Mesendoderm (in vitro differentiated cells): ENCODE measurements around the gene MAPKBP1.

Experiments used
- DNase-seq: peaks from one replicate; pipeline ENCODE4 v3.0.0; 2013
- H2AK5ac ChIP-seq: 2 replicates; pipeline ENCODE4 v1.6.1; 2013; ENCODE audit warnings: low read length, inconsistent platforms
- H2BK120ac ChIP-seq: 2 replicates; pipeline ENCODE4 v1.6.1; 2013; ENCODE audit warnings: low read depth, mild to moderate bottlenecking, low read length, moderate library complexity, mixed read lengths
- H2BK15ac ChIP-seq: replicated peaks from 2 replicates; pipeline ENCODE4 v1.6.1; 2013; ENCODE audit warnings: low read depth, mild to moderate bottlenecking, moderate library complexity
- H2BK5ac ChIP-seq: 2 replicates; pipeline ENCODE4 v1.6.1; 2013; ENCODE audit warnings: low read length, inconsistent platforms
- H3K18ac ChIP-seq: 2 replicates; pipeline ENCODE4 v1.6.1; 2013; ENCODE audit warnings: mild to moderate bottlenecking, low read length, mixed read lengths
- H3K23ac ChIP-seq: one replicate; pipeline ENCODE4 v1.6.1; 2013; ENCODE audit warnings: low read length
- H3K27ac ChIP-seq: 2 replicates; pipeline ENCODE4 v1.5.1; 2013; ENCODE audit warnings: low read depth, mild to moderate bottlenecking, inconsistent platforms, low read length, moderate library complexity
- H3K27me3 ChIP-seq: 2 replicates; pipeline ENCODE4 v1.6.1; 2013; ENCODE audit warnings: low read length, control low read depth, mild to moderate bottlenecking, inconsistent platforms; ENCODE audit not compliant: insufficient read depth, poor library complexity
- H3K36me3 ChIP-seq: 2 replicates; pipeline ENCODE4 v1.6.1; 2013; ENCODE audit warnings: low read length, inconsistent platforms; ENCODE audit not compliant: control insufficient read depth, insufficient read depth
- H3K4ac ChIP-seq: one replicate; pipeline ENCODE4 v1.6.1; 2013; ENCODE audit warnings: low read depth, mild to moderate bottlenecking, low read length, moderate library complexity
- H3K4me1 ChIP-seq: 2 replicates; pipeline ENCODE4 v1.6.1; 2013; ENCODE audit warnings: low read depth, low read length, inconsistent platforms; ENCODE audit not compliant: control insufficient read depth
- H3K4me2 ChIP-seq: 2 replicates; pipeline ENCODE4 v1.6.1; 2013; ENCODE audit warnings: low read length
- H3K4me3 ChIP-seq: 2 replicates; pipeline ENCODE4 v1.5.1; 2013; ENCODE audit warnings: mild to moderate bottlenecking, low read length
- H3K56ac ChIP-seq: one replicate; pipeline ENCODE4 v1.6.1; 2013; ENCODE audit warnings: low read length
- H3K79me1 ChIP-seq: 2 replicates; pipeline ENCODE4 v1.6.1; 2013; ENCODE audit warnings: low read length, inconsistent platforms
- H3K79me2 ChIP-seq: 2 replicates; pipeline ENCODE4 v1.6.1; 2013; ENCODE audit warnings: mild to moderate bottlenecking, low read length; ENCODE audit not compliant: control insufficient read depth, insufficient read depth
- H3K9ac ChIP-seq: 2 replicates; pipeline ENCODE4 v1.6.1; 2013; ENCODE audit warnings: low read length, inconsistent platforms
- H4K5ac ChIP-seq: one replicate; pipeline ENCODE4 v1.6.1; 2013; ENCODE audit warnings: low read length
- H4K8ac ChIP-seq: one replicate; pipeline ENCODE4 v1.6.1; 2013; ENCODE audit warnings: low read depth, mild to moderate bottlenecking, control low read depth, low read length, moderate library complexity
- WGBS: extraction: QIAGEN DNeasy Blood & Tissue Kit; methylation state at CpG from one replicate; pipeline ENCODE4 v1.1.7; 2013; ENCODE audit warnings: low lambda C conversion rate, missing lambda C conversion rate; ENCODE audit not compliant: insufficient coverage; ENCODE audit errors: extremely low coverage; 5-methylcytosine and 5-hydroxymethylcytosine counted together

MAPKBP1 gene

GRCh38 chr15:41812820-41813375 is 38.6 kb downstream of the MAPKBP1 start:
- Histone ChIP-seq H3K56ac (no peak overlapping the region), H3K36me3 (no peaks in the 10 kb centered on the region), H2BK15ac (no peak overlapping the region), H2BK120ac (no peak overlapping the region), H3K27ac (no peak overlapping the region), H3K18ac (no peak overlapping the region), H3K9ac (no peak overlapping the region), H3K4ac (no peak overlapping the region), H3K4me1 (no peaks in the 10 kb centered on the region), H3K79me2 (no peaks in the 10 kb centered on the region), H2AK5ac (no peak overlapping the region), H2BK5ac (no peak overlapping the region), H3K27me3 (no peaks in the 10 kb centered on the region), H4K5ac (no peak overlapping the region), H3K4me2 (no peak overlapping the region), H3K23ac (no peak overlapping the region), H3K4me3 (no peak overlapping the region), H3K79me1 (no peaks in the 10 kb centered on the region), H4K8ac (no peak overlapping the region)
- DNase-seq, result no peak
- WGBS, result no CpG with 5 or more reads among the region's 11 CpGs

- no peak overlapping the region for H2BK15ac ChIP-seq
- H4K5ac ChIP-seq, result no peak overlapping the region
- no peak overlapping the region for H3K23ac ChIP-seq
- no peak overlapping the region for H2BK120ac ChIP-seq
- no peak overlapping the region for H4K8ac ChIP-seq
- H3K9ac ChIP-seq, result no peak overlapping the region
- no peaks in the 10 kb centered on the region for H3K27me3 ChIP-seq
- H2BK5ac ChIP-seq, result no peak overlapping the region
- H3K4me1 ChIP-seq, result no peaks in the 10 kb centered on the region
- no peak for DNase-seq
- H3K56ac ChIP-seq, result no peak overlapping the region
- H3K4me2 ChIP-seq, result no peak overlapping the region
- no peak overlapping the region for H2AK5ac ChIP-seq
- no peak overlapping the region for H3K4me3 ChIP-seq
- H3K4ac ChIP-seq, result no peak overlapping the region
- no peaks in the 10 kb centered on the region for H3K79me2 ChIP-seq
- no peaks in the 10 kb centered on the region for H3K79me1 ChIP-seq
- WGBS, result no CpG with 5 or more reads among the region's 8 CpGs
- no peak overlapping the region for H3K27ac ChIP-seq
- H3K36me3 ChIP-seq, result no peaks in the 10 kb centered on the region
- H3K18ac ChIP-seq, result no peak overlapping the region
Observed at GRCh38 chr15:41813426-41813825, 39.1 kb downstream of the MAPKBP1 start.

DNA sequence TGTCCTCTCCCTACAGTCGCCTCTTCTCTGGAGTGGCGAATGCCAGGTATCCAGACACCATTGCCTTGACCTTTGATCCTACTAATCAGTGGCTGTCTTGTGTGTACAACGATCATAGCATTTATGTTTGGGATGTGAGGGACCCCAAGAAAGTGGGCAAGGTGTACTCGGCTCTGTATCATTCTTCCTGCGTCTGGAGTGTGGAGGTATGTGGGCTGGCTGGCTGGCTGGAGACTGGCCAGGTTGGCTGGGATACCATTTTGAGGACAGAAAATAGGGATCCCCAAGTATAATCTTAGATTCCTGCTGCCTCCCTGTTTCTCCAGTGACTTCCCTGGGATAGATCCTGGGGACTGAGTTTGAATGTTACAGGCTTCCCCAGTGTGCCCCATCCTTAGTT is 40.2 kb downstream of the MAPKBP1 start:
- Histone ChIP-seq H3K27me3 (no peaks in the 10 kb centered on the region), H3K4me2 (no peak overlapping the region), H3K9ac (no peak overlapping the region), H4K5ac (no peak overlapping the region), H4K8ac (no peak overlapping the region), H2BK15ac (no peak overlapping the region), H3K23ac (no peak overlapping the region), H3K27ac (no peak overlapping the region), H2BK120ac (no peak overlapping the region), H3K79me2 (no peaks in the 10 kb centered on the region), H3K18ac (no peak overlapping the region), H2AK5ac (no peak overlapping the region), H3K4me3 (no peak overlapping the region), H3K36me3 (no peaks in the 10 kb centered on the region), H2BK5ac (no peak overlapping the region), H3K4me1 (no peaks in the 10 kb centered on the region), H3K79me1 (no peaks in the 10 kb centered on the region), H3K4ac (no peak overlapping the region), H3K56ac (no peak overlapping the region)
- no peak for DNase-seq
- WGBS, result no CpG with 5 or more reads among the region's 5 CpGs

- no peaks in the 10 kb centered on the region for H3K79me1 ChIP-seq
- no peak overlapping the region for H3K9ac ChIP-seq
- no peaks in the 10 kb centered on the region for H3K4me1 ChIP-seq
- H2BK120ac ChIP-seq, result no peak overlapping the region
- DNase-seq, result no peak
- no peaks in the 10 kb centered on the region for H3K79me2 ChIP-seq
- H4K5ac ChIP-seq, result no peak overlapping the region
- H3K23ac ChIP-seq, result no peak overlapping the region
- H3K56ac ChIP-seq, result no peak overlapping the region
- H3K27me3 ChIP-seq, result no peaks in the 10 kb centered on the region
- no peak overlapping the region for H3K4me2 ChIP-seq
- WGBS, result no CpG with 5 or more reads among the region's 9 CpGs
- H4K8ac ChIP-seq, result no peak overlapping the region
- no peak overlapping the region for H2BK15ac ChIP-seq
- H2AK5ac ChIP-seq, result no peak overlapping the region
- H2BK5ac ChIP-seq, result no peak overlapping the region
- no peaks in the 10 kb centered on the region for H3K36me3 ChIP-seq
- no peak overlapping the region for H3K4ac ChIP-seq
- H3K4me3 ChIP-seq, result no peak overlapping the region
- no peak overlapping the region for H3K27ac ChIP-seq
- no peak overlapping the region for H3K18ac ChIP-seq
Observed at GRCh38 chr15:41816788-41817187, 42.5 kb downstream of the MAPKBP1 start.

- no peaks in the 10 kb centered on the region for H3K27me3 ChIP-seq
- H2BK15ac ChIP-seq, result no peak overlapping the region
- H3K79me2 ChIP-seq, result no peaks in the 10 kb centered on the region
- no peak overlapping the region for H2BK5ac ChIP-seq
- no peak overlapping the region for H3K4me3 ChIP-seq
- H3K23ac ChIP-seq, result no peak overlapping the region
- H3K4ac ChIP-seq, result no peak overlapping the region
- H3K27ac ChIP-seq, result no peak overlapping the region
- H2BK120ac ChIP-seq, result no peak overlapping the region
- H3K36me3 ChIP-seq, result no peaks in the 10 kb centered on the region
- no peaks in the 10 kb centered on the region for H3K79me1 ChIP-seq
- no peak overlapping the region for H3K56ac ChIP-seq
- H2AK5ac ChIP-seq, result no peak overlapping the region
- WGBS, result no CpG with 5 or more reads among the region's 14 CpGs
- no peak for DNase-seq
- H4K5ac ChIP-seq, result no peak overlapping the region
- H4K8ac ChIP-seq, result no peak overlapping the region
- H3K9ac ChIP-seq, result no peak overlapping the region
- H3K4me1 ChIP-seq, result no peaks in the 10 kb centered on the region
- H3K18ac ChIP-seq, result no peak overlapping the region
- H3K4me2 ChIP-seq, result no peak overlapping the region
Observed at GRCh38 chr15:41817327-41817726, 43.0 kb downstream of the MAPKBP1 start.

GRCh38 chr15:41817781-41818180 is 43.5 kb downstream of the MAPKBP1 start:
- Histone ChIP-seq H3K4me1 (no peaks in the 10 kb centered on the region), H4K8ac (no peak overlapping the region), H3K23ac (no peak overlapping the region), H2BK5ac (no peak overlapping the region), H2AK5ac (no peak overlapping the region), H3K79me1 (no peaks in the 10 kb centered on the region), H3K27me3 (no peaks in the 10 kb centered on the region), H3K4me2 (no peak overlapping the region), H3K4ac (no peak overlapping the region), H3K56ac (no peak overlapping the region), H4K5ac (no peak overlapping the region), H3K36me3 (no peaks in the 10 kb centered on the region), H3K4me3 (no peak overlapping the region), H3K9ac (no peak overlapping the region), H3K79me2 (no peaks in the 10 kb centered on the region), H2BK15ac (no peak overlapping the region), H3K18ac (no peak overlapping the region), H3K27ac (no peak overlapping the region), H2BK120ac (no peak overlapping the region)
- no CpG with 5 or more reads among the region's 6 CpGs for WGBS
- DNase-seq, result no peak
